Measurements from ENCODE around the gene KHDC4. TPM values are rescaled to one million over a fixed set of nuclear protein-coding genes. Genes with fewer than 3 reads are reported as not detected.

KHDC4 gene
- total and polyA plus RNA-seq, 12 donors: 14.3 to 33.8 (median 22.0) TPM

DNA sequence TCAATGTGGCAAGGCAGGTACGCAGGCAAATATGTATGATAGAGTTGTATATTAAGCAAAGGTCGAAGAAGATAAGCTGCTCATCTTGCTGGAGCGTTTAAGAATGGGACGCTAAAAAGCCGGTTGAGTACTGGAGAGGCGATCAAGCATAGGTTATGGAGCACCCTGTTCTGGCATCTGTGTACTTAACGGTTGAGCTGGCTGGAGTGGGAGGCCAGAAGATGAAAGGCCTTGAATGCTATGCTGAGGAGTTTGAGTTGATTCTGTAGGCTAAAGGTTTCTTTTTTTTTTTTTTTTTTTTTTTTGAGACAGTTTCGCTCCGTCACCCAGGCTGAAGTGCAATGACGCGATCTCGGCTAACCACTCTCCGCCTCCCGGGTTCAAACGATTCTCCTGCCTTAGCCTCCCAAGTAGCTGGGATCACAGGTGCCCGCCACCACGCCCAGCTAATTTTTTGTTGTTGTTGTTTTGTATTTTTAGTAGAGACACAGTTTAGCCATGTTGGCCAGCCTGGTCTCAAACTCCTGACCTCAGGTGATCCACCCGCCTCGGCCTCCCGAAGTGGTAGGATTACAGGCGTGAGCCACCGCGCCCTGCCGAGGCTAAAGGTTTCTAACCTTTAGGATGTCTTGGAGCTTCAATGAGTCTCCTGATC is 850 bp upstream of the KHDC4 start:
- ATAC-seq: no peak
- peaks cover 34 to 69% (median 59%) of the 10 kb centered on the region in 9 donors for H3K4me1 ChIP-seq

DNA sequence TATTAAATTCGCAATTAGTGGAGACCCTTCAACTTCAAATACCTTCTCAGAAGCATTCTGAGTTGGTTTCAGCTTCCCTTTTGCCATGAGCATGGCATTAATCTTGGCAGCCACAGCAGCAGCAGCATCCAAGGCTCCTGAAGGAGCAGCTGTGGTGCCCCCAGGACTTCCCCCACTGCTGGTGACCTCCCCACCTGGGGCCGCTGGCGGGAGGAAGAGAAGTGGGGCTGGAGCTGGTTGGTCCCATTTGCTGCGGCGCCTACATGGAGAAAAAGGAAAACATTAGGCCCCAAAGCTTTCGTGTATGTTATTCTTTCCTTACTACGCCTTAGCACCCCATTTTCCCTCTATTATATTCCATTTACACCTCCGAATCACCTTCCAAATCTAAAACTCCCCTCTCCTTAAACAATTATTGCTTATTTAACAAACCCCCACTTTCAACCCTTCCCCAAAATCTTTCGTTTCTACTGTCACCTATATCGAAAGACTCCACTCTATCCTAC is 569 bp downstream of the KHDC4 start:
- Histone ChIP-seq H3K27me3 (no peaks in the 10 kb centered on the region), H3K4me1 (peaks cover 28 to 59% (median 50%) of the 10 kb centered on the region in 9 donors), H3K36me3 (peaks cover 0 to 51% (median 27%) of the 10 kb centered on the region in 9 donors), H3K27ac (peak overlapping the region; percentile 81 to 97 (median 92)), H3K4me3 (peak overlapping the region; percentile 51 to 98 (median 78)), H3K9me3 (no peaks in the 10 kb centered on the region)
- TF ChIP-seq, protein P1, sequence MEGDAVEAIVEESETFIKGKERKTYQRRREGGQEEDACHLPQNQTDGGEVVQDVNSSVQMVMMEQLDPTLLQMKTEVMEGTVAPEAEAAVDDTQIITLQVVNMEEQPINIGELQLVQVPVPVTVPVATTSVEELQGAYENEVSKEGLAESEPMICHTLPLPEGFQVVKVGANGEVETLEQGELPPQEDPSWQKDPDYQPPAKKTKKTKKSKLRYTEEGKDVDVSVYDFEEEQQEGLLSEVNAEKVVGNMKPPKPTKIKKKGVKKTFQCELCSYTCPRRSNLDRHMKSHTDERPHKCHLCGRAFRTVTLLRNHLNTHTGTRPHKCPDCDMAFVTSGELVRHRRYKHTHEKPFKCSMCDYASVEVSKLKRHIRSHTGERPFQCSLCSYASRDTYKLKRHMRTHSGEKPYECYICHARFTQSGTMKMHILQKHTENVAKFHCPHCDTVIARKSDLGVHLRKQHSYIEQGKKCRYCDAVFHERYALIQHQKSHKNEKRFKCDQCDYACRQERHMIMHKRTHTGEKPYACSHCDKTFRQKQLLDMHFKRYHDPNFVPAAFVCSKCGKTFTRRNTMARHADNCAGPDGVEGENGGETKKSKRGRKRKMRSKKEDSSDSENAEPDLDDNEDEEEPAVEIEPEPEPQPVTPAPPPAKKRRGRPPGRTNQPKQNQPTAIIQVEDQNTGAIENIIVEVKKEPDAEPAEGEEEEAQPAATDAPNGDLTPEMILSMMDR (IDR thresholded peaks at IDR 0.05): no peak
- ATAC-seq: peak in 1 of 8 donors; percentile 21
- WGBS, 2 donors: 4 to 13% methylated on average over 9 to 10 of the region's 10 CpGs
- no peak for DNase-seq
- intact Hi-C loops (cut with DNase I): loop anchor here in 2 of 10 donors (2.0 to 10.0 kb wide), 2 partner anchors 55 to 121 kb away; partner anchors contain the start of genes LAMTOR2 (in 1 of the 2) and UBQLN4 (in 1 of the 2)

More for the DNA sequence above, 850 bp upstream of the KHDC4 start:
- TF ChIP-seq, protein P1 (IDR thresholded peaks at IDR 0.05): no peak
- WGBS, 2 donors: 81 to 82% methylated on average over 24 of the region's 24 CpGs
- Histone ChIP-seq H3K4me3 (peak overlapping the region; percentile 53 to 98 (median 78)), H3K36me3 (peaks cover 0 to 37% (median 13%) of the 10 kb centered on the region in 9 donors), H3K27ac (peak overlapping the region; percentile 81 to 97 (median 92)), H3K27me3 (no peaks in the 10 kb centered on the region), H3K9me3 (no peaks in the 10 kb centered on the region)
- intact Hi-C loops (cut with DNase I): loop anchor here in 2 of 10 donors (2.0 to 10.0 kb wide), 3 partner anchors 54 to 120 kb away; partner anchors contain the start of genes LAMTOR2 (in 2 of the 2) and UBQLN4 (in 2 of the 2)
- no peak for DNase-seq

DNA sequence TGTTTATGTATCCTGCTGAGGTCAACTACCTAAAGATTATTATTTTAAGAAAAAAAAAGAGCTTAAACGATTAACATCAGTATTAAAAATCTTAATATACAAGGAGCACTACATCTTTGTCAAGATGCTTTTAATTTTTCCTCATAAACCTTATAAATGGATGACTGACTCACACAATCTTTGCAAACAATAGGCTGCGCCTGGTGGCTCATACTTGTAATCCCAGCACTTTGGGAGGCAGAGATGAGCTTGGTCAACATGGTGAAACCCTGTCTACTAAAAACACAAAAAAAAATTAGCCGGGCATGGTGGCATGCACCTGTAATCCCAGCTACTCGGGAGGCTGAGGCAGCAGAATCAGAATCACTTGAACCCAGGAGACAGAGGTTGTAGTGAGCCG is 1.7 kb downstream of the KHDC4 start:
- TF ChIP-seq, protein P1 (IDR thresholded peaks at IDR 0.05): no peak
- H3K27ac ChIP-seq: no peak overlapping the region
- DNase-seq (no peak), ATAC-seq (no peak)
- H3K4me3 ChIP-seq: peak overlapping the region in 7 of 10 donors; percentile 4 to 98 (median 77)
- intact Hi-C loops (cut with DNase I): loop anchor here in 1 of 10 donors (10.0 kb wide), 1 partner anchor 122 kb away; the partner anchor contains the start of genes LAMTOR2 and UBQLN4
- peaks cover 0 to 63% (median 37%) of the 10 kb centered on the region in 9 donors for H3K36me3 ChIP-seq
- no peaks in the 10 kb centered on the region for H3K9me3 ChIP-seq
- WGBS, 2 donors: 80% methylated on average over 5 of the region's 5 CpGs
- H3K4me1 ChIP-seq: peaks cover 23 to 49% (median 45%) of the 10 kb centered on the region in 9 donors
- no peaks in the 10 kb centered on the region for H3K27me3 ChIP-seq

DNA sequence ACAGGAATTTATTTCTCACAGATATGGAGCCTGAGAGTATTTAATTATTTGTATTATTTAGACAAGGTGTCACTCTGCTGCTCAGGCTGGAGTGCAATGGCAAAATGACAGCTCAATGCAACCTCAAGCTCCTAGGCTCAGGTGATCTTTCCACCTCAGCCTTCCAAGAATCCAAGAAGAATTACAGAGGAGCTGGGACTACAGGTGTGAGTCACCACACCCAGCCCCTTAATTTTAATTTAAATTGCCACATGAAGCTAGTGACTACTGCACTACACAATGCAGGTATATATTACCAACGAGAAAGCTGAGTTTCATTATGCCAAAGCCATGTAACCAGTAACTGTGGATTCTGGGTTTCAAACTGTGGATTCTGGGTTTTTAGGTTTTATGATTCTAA is 2.1 kb downstream of the KHDC4 start:
- no peak overlapping the region for H3K27ac ChIP-seq
- H3K4me1 ChIP-seq: peaks cover 23 to 49% (median 45%) of the 10 kb centered on the region in 9 donors
- DNase-seq: no peak
- peaks cover 0 to 67% (median 41%) of the 10 kb centered on the region in 9 donors for H3K36me3 ChIP-seq
- peak overlapping the region in 3 of 10 donors; percentile 4 to 98 (median 23) for H3K4me3 ChIP-seq
- TF ChIP-seq, protein P1 (IDR thresholded peaks at IDR 0.05): no peak
- ATAC-seq: no peak
- H3K27me3 ChIP-seq: no peaks in the 10 kb centered on the region
- H3K9me3 ChIP-seq: no peaks in the 10 kb centered on the region
- intact Hi-C loops (cut with DNase I): loop anchor here in 1 of 10 donors (10.0 kb wide), 1 partner anchor 123 kb away; the partner anchor contains the start of genes LAMTOR2 and UBQLN4
- WGBS, 2 donors: 58 to 62% methylated on average over 1 of the region's 1 CpG
